Fibroblast of lung (primary cell): ENCODE results near the gene CDH4. TPM values are rescaled to one million over a fixed set of nuclear protein-coding genes. Genes with fewer than 3 reads are reported as not detected.

Experiments used
- DNase-seq, 2 donors: peaks; one replicate each; pipeline versions ENCODE4 v3.0.0 to v3.0.0-alpha.2; 2010; ENCODE audit warnings: low read depth in 2 of 2
- H2AFZ ChIP-seq: 2 replicates; pipeline ENCODE4 v1.5.1; 2012; ENCODE audit warnings: low read length, control low read depth, inconsistent platforms
- H3K27ac ChIP-seq: 2 replicates; pipeline ENCODE4 v1.5.1; 2011; ENCODE audit warnings: low read length, control low read depth; ENCODE audit not compliant: insufficient read depth
- H3K27me3 ChIP-seq: 2 replicates; pipeline ENCODE4 v1.5.1; 2011; ENCODE audit warnings: mild to moderate bottlenecking, low read length; ENCODE audit not compliant: control insufficient read depth, insufficient read depth
- H3K36me3 ChIP-seq: 2 replicates; pipeline ENCODE4 v1.5.1; 2011; ENCODE audit warnings: low read length; ENCODE audit not compliant: control insufficient read depth, insufficient read depth
- H3K4me1 ChIP-seq: 2 replicates; pipeline ENCODE4 v1.5.1; 2011; ENCODE audit warnings: low read length; ENCODE audit not compliant: control insufficient read depth, insufficient read depth; ENCODE audit errors: extremely low read depth
- H3K4me2 ChIP-seq: 2 replicates; pipeline ENCODE4 v1.5.1; 2011; ENCODE audit warnings: low read length, control low read depth; ENCODE audit not compliant: insufficient read depth; ENCODE audit errors: extremely low read depth
- H3K4me3 ChIP-seq, 4 experiments: fragments of 200-600 bp in 1 of 4; sonication (generic) in 1 of 4; replicated peaks in 1 of 4; 2 replicates each; pipeline ENCODE4 v1.5.1; 2011 to 2016; ENCODE audit warnings: low read length in 4 of 4, low read depth in 3 of 4, mild to moderate bottlenecking in 3 of 4, control low read depth in 2 of 4, inconsistent platforms in 1 of 4, mixed read lengths in 1 of 4; ENCODE audit not compliant: insufficient read depth in 1 of 4; ENCODE audit errors: control extremely low read depth in 1 of 4
- H3K79me2 ChIP-seq: 2 replicates; pipeline ENCODE4 v1.5.1; 2012; ENCODE audit warnings: mild to moderate bottlenecking, low read length, inconsistent platforms; ENCODE audit not compliant: control insufficient read depth, insufficient read depth
- H3K9ac ChIP-seq: 2 replicates; pipeline ENCODE4 v1.5.1; 2011; ENCODE audit warnings: mild to moderate bottlenecking, low read length, control low read depth; ENCODE audit not compliant: insufficient read depth
- H3K9me3 ChIP-seq: 2 replicates; pipeline ENCODE4 v1.5.1; 2012; ENCODE audit warnings: low read depth, low read length; ENCODE audit not compliant: control insufficient read depth, insufficient read depth
- H4K20me1 ChIP-seq: 2 replicates; pipeline ENCODE4 v1.5.1; 2011; ENCODE audit warnings: low read length; ENCODE audit not compliant: control insufficient read depth, insufficient read depth; ENCODE audit errors: extremely low read depth
- CTCF ChIP-seq, 2 donors: IDR thresholded peaks in 1 of 2; conservative IDR thresholded peaks in 1 of 2; 1 replicate in 1 of 2; 2 replicates in 1 of 2; pipeline ENCODE4 v1.5.1; 2011 to 2012; ENCODE audit warnings: low read length in 2 of 2, control low read depth in 1 of 2, inconsistent platforms in 1 of 2, low read depth in 1 of 2, mild to moderate bottlenecking in 1 of 2
- EZH2 ChIP-seq: IDR thresholded peaks from 2 replicates; pipeline ENCODE4 v1.5.1; 2012; ENCODE audit warnings: low read length, control low read depth, mild to moderate bottlenecking; ENCODE audit errors: missing control alignments
- polyA plus RNA-seq, 2 donors: library from polyadenylated mRNA; depleted of rRNA in 1 of 2; stranded (reverse) in 1 of 2; unstranded in 1 of 2; fragments of >200 nt; gene quantifications; 2 replicates each; pipeline ENCODE4 v1.2.1, GENCODE V29; 2011 to 2012; ENCODE audit warnings: missing spikeins in 1 of 2
- total RNA-seq: library from RNA; depleted of rRNA; stranded (reverse); fragments of >200 nt; gene quantifications from 2 replicates; pipeline ENCODE4 v1.2.1, GENCODE V29; 2014

The CDH4 gene
- total and polyA plus RNA-seq, 2 donors (not counting 1 experiment from before 2014, with no cell fraction given): 4.8 to 6.8 TPM

DNA sequence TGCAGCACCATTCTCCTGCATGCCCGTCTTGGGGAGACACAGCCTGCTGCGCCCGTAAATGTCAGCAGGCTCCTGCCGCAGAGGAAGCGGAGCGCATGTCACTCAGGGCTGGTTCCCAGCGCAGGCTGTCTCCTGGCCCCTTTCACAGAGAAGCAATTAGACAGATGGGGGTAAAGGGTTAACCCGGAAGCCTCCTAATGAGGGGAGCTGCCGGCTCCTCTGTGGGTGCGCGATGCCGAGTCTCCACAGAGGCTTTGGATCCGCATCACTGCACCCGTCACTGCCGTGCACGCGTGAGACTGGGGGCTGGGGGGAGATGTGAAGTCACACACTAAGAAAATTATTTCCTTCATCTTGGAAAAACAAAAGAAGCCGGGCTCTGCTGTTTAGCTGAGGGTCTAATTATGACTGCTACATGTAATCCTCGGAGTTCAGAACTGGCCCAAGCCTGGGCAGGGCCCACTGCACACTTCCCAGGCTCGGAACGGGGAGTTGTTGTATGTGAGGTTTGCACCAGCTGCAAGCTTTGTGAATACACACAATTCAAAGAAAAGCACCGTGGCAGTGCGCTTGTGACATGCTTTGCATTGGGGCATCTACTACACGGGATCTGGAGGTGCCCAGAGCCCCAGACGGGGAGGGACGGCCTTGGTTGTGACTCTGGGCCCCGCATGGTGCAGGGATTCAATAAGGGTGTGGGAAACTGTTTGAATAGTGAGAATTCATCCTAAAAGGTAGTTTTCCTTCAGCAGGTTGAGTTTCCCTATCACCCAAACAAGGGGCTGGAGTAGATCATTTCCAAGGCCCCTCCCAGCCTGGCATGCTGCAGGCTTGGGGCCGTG lies 482.1 kb downstream of the CDH4 start:
- H2AFZ ChIP-seq: no peak overlapping the region
- no peak overlapping the region for H3K4me2 ChIP-seq
- no peak overlapping the region for H3K9ac ChIP-seq
- H3K9me3 ChIP-seq: no peaks in the 10 kb centered on the region
- H4K20me1 ChIP-seq: no peaks in the 10 kb centered on the region
- H3K4me3 ChIP-seq: no peak overlapping the region
- H3K27me3 ChIP-seq: peaks cover 14% of the 10 kb centered on the region
- H3K36me3 ChIP-seq: no peaks in the 10 kb centered on the region
- DNase-seq: no peak
- H3K27ac ChIP-seq: no peak overlapping the region
- H3K4me1 ChIP-seq: no peaks in the 10 kb centered on the region
- TF ChIP-seq EZH2 (no peak), CTCF (conservative IDR thresholded peaks at IDR 0.05 in 1 of 2, IDR thresholded peaks at IDR 0.05 in 1 of 2; ENCODE audit: low read depth in 1 of 2, low read length in 2 of 2) (no peak)
- no peaks in the 10 kb centered on the region for H3K79me2 ChIP-seq

DNA sequence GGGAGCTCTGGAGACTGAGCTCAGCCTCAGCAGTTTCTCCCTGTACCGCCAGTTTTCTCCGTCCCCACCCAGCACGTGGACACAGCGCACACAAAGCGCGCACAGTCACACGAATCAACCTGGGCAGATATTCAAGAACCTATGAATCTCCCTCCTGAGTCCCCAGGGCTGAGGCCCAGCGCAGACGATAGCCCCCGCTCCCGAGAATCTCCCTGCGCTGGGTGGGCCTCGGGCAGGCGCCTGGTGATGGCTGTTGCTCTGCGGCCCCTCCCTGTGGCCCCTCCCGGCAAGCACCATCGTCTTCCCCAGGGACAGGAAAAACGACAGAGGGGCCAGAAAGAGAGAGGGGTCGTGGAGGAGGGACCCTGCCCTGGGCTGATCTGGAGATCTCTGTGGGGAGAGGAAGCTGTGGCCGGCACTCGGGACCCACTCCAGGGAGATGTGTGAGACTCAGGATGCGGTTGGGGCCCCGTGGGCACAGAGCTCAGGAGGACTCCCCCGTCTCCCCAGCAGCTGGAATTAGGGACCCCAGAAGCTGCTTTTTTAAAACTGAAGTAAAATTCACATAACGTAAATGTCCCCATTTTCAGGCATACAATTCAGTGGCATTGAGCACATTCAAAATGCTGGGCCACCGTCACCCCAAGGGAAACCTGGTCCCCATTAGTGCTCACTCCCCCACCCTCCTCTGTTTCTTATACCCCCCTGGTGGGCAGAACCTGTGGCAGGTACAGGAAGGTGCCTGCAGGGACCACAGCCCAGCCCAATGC lies 482.9 kb downstream of the CDH4 start:
- no peak overlapping the region for H3K27ac ChIP-seq
- no peak for DNase-seq
- no peak overlapping the region for H3K4me3 ChIP-seq
- H3K4me2 ChIP-seq: no peak overlapping the region
- H3K27me3 ChIP-seq: peaks cover 14% of the 10 kb centered on the region
- H3K36me3 ChIP-seq: no peaks in the 10 kb centered on the region
- H3K4me1 ChIP-seq: no peaks in the 10 kb centered on the region
- H2AFZ ChIP-seq: no peak overlapping the region
- H3K9ac ChIP-seq: no peak overlapping the region
- H4K20me1 ChIP-seq: no peaks in the 10 kb centered on the region
- no peak for TF ChIP-seq CTCF (conservative IDR thresholded peaks at IDR 0.05 in 1 of 2, IDR thresholded peaks at IDR 0.05 in 1 of 2; ENCODE audit: low read depth in 1 of 2, low read length in 2 of 2)
- TF ChIP-seq EZH2: no peak
- no peaks in the 10 kb centered on the region for H3K79me2 ChIP-seq
- no peaks in the 10 kb centered on the region for H3K9me3 ChIP-seq

GRCh38 chr20:61735503-61735785 lies 483.4 kb downstream of the CDH4 start:
- Histone ChIP-seq H3K36me3 (no peaks in the 10 kb centered on the region), H2AFZ (no peak overlapping the region), H4K20me1 (no peaks in the 10 kb centered on the region), H3K9me3 (no peaks in the 10 kb centered on the region), H3K4me3 (no peak overlapping the region), H3K4me1 (no peaks in the 10 kb centered on the region), H3K27me3 (peaks cover 14% of the 10 kb centered on the region), H3K9ac (no peak overlapping the region), H3K4me2 (no peak overlapping the region), H3K27ac (no peak overlapping the region), H3K79me2 (no peaks in the 10 kb centered on the region)
- no peak for DNase-seq
- no peak for TF ChIP-seq EZH2
- no peak for TF ChIP-seq CTCF (conservative IDR thresholded peaks at IDR 0.05 in 1 of 2, IDR thresholded peaks at IDR 0.05 in 1 of 2; ENCODE audit: low read depth in 1 of 2, low read length in 2 of 2)
